GM21381 (cell line): ENCODE measurements around the gene GLRX3.
A peak's percentile ranks its signal among the peaks of the same experiment; 100 is the strongest.
"Not testable (repeated sequence)": the region's sequence is repeated elsewhere in the genome, so short reads cannot be mapped to it uniquely, and the experiment has no call there.

Experiments
- ATAC-seq: cut with Tn5 transposase; IDR thresholded peaks from one replicate; pipeline ENCODE4 v1.9.1; 2021; ENCODE audit warnings: mild to moderate bottlenecking, moderate library complexity; ENCODE audit not compliant: unreplicated experiment

GLRX3 gene

GRCh38 chr10:130188195-130189175, 52.3 kb downstream of the GLRX3 start:
- no peak for ATAC-seq

- ATAC-seq, result no peak
Measured at GRCh38 chr10:130189608-130190054, 53.4 kb downstream of the GLRX3 start.

GRCh38 chr10:130190055-130190736, 54.0 kb downstream of the GLRX3 start:
- peak; percentile 92 for ATAC-seq

- no peak for ATAC-seq
Measured at GRCh38 chr10:130190737-130191115, 54.5 kb downstream of the GLRX3 start.

- ATAC-seq, result no peak
Measured at GRCh38 chr10:130191380-130191779, 55.2 kb downstream of the GLRX3 start.

- ATAC-seq, result no peak
Measured at GRCh38 chr10:130192276-130192848, 56.2 kb downstream of the GLRX3 start.

- ATAC-seq, result no peak
Measured at GRCh38 chr10:130193033-130193432, 56.8 kb downstream of the GLRX3 start.

- no peak for ATAC-seq
Measured at GRCh38 chr10:130193493-130194193, 57.5 kb downstream of the GLRX3 start.

GRCh38 chr10:130194194-130194990, 58.2 kb downstream of the GLRX3 start:
- ATAC-seq, result no peak

GRCh38 chr10:130194991-130195645, 58.9 kb downstream of the GLRX3 start:
- ATAC-seq, result no peak

- ATAC-seq, result no peak
Measured at GRCh38 chr10:130195746-130196294, 59.6 kb downstream of the GLRX3 start.

- no peak for ATAC-seq
Measured at GRCh38 chr10:130196511-130197487, 60.6 kb downstream of the GLRX3 start.

- no peak for ATAC-seq
Measured at GRCh38 chr10:130198651-130199050, 62.5 kb downstream of the GLRX3 start.

GRCh38 chr10:130200179-130201042, 64.2 kb downstream of the GLRX3 start:
- no peak for ATAC-seq

- no peak for ATAC-seq
Measured at GRCh38 chr10:130201043-130201380, 64.8 kb downstream of the GLRX3 start.

GRCh38 chr10:130202150-130202549, 66.0 kb downstream of the GLRX3 start:
- ATAC-seq, result not testable (repeated sequence)

GRCh38 chr10:130202984-130203621, 66.9 kb downstream of the GLRX3 start:
- no peak for ATAC-seq
